ENCODE measurements around the gene UBE3B.

Gene UBE3B

GRCh38 chr12:109518820-109519665 is 41.6 kb downstream of the UBE3B start:
- H3K4me3 ChIP-seq (ENCODE audit: low read length), result no peak overlapping the region
- peak; percentile 87 for TF ChIP-seq CTCF (conservative IDR thresholded peaks at IDR 0.05; ENCODE audit: low read length)
- DNase-seq (ENCODE audit: low read depth), result peak; percentile 71

- DNase-seq (ENCODE audit: low read depth), result no peak
- no peak overlapping the region for H3K4me3 ChIP-seq (ENCODE audit: low read length)
- TF ChIP-seq CTCF (conservative IDR thresholded peaks at IDR 0.05; ENCODE audit: low read length), result no peak
Measured at GRCh38 chr12:109519787-109520186, 42.4 kb downstream of the UBE3B start.

- H3K4me3 ChIP-seq (ENCODE audit: low read length), result no peak overlapping the region
- no peak for TF ChIP-seq CTCF (conservative IDR thresholded peaks at IDR 0.05; ENCODE audit: low read length)
- DNase-seq (ENCODE audit: low read depth), result no peak
Measured at GRCh38 chr12:109521831-109522230, 44.4 kb downstream of the UBE3B start.

GRCh38 chr12:109523071-109523470 is 45.6 kb downstream of the UBE3B start:
- TF ChIP-seq CTCF (conservative IDR thresholded peaks at IDR 0.05; ENCODE audit: low read length), result no peak
- DNase-seq (ENCODE audit: low read depth), result no peak
- no peak overlapping the region for H3K4me3 ChIP-seq (ENCODE audit: low read length)

GRCh38 chr12:109523504-109523903 is 46.1 kb downstream of the UBE3B start:
- TF ChIP-seq CTCF (conservative IDR thresholded peaks at IDR 0.05; ENCODE audit: low read length), result no peak
- no peak overlapping the region for H3K4me3 ChIP-seq (ENCODE audit: low read length)
- no peak for DNase-seq (ENCODE audit: low read depth)

- no peak overlapping the region for H3K4me3 ChIP-seq (ENCODE audit: low read length)
- no peak for TF ChIP-seq CTCF (conservative IDR thresholded peaks at IDR 0.05; ENCODE audit: low read length)
- DNase-seq (ENCODE audit: low read depth), result no peak
Measured at GRCh38 chr12:109524466-109525278, 47.2 kb downstream of the UBE3B start.

- TF ChIP-seq CTCF (conservative IDR thresholded peaks at IDR 0.05; ENCODE audit: low read length), result no peak
- no peak overlapping the region for H3K4me3 ChIP-seq (ENCODE audit: low read length)
- DNase-seq (ENCODE audit: low read depth), result no peak
Measured at GRCh38 chr12:109525279-109525585, 47.8 kb downstream of the UBE3B start.

All from AG10803 (cell line).